Medulla oblongata (tissue), 1 donor: Measurements from ENCODE around the gene ATP5MG.
"Not testable (repeated sequence)": the region's sequence is repeated elsewhere in the genome, so short reads cannot be mapped to it uniquely, and the experiment has no call there.

Source experiments
- DNase-seq: peaks from one replicate; pipeline ENCODE4 v3.0.0-alpha.2; 2015; ENCODE audit errors: extremely low spot score

The ATP5MG gene, protein sequence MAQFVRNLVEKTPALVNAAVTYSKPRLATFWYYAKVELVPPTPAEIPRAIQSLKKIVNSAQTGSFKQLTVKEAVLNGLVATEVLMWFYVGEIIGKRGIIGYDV

GRCh38 chr11:118401151-118401879 is at the start of gene ATP5MG:
Gene ATP5MG (plus strand): TSS chr11:118401606. CDS start chr11:118401666, 60 bp downstream.
- peak; percentile 93 for DNase-seq

- DNase-seq, result peak; percentile 30
Observed at GRCh38 chr11:118353084-118353710, 48.2 kb upstream of the ATP5MG start.

DNA sequence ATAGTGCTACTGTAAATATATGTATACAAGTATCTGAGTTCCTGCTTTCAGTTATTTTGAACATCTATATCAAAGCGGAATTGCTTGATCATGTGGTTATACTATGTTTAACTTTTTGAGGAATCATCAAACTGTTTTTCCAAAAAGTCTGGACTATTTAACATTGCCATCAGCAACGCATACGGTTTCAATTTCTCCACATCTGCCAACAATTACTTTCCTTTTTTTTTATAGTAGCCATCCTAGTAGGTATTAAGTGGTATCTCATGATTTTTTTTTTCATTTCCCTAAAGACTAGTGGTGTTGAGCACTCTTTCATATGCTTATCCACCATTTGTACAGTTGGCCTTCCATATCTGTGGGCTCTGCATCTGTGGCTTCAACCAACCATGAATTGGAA is 43.3 kb upstream of the ATP5MG start:
- no peak for DNase-seq

DNA sequence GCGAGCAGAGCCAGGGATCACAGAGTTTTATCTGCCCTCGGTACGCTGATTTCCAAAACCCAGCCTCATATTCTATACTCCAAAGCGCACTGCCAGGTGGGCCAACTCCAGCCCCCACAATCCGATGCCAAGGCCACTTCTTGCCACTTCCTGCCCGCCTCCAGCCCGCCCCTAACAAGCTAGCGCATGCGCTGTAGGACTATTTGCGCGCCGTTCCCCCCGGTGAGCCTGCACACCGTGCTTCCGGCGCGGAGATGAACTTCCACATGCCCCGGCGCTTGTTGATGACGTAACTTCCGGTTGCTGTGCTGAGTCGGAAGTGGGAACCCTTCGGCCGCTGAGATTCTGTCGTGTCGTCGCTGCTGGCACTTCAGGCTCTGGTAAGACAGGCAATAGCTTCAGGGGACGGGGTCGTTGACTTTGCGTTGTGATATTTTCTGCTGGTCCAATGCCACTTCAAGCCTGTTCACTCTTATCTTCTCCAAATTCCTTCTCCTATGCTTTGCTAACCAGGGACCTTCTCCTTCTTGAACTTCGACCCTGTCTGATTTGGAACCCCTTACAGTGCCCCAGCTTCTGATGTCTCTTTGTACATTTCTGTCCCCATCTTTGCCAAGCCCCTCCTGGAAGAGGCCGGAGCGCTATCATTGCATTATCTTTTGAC is 42.0 kb upstream of the ATP5MG start, which contains the start of gene UBE4A:
Gene UBE4A, plus strand, starts transcription at position 306 of the 664 bp plus-strand sequence. CDS start 5,481 bp downstream, outside the sequence.
- peak; percentile 96 for DNase-seq

- DNase-seq, result no peak
Observed at GRCh38 chr11:118364956-118365615, 36.3 kb upstream of the ATP5MG start.

DNA sequence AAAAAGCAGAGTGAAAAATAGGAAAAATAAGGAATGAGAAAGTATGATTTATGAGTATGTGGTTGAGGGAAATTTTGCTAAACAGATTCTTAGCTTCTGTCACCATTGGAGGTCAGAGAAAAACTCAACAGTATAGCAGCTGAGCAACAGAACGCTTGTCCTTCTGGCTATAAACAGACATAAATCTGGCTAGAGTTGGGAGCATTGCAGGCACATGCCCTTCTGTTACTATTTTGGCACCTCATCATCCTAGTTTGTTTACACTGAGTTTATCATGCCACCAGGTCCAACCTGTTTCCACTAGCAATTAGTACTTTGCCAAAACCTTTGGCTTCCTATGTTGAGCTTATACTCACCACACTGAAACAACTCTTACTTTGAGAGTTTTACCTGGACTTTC is 35.1 kb upstream of the ATP5MG start:
- DNase-seq, result no peak

- DNase-seq, result no peak
Observed at GRCh38 chr11:118370774-118371173, 30.6 kb upstream of the ATP5MG start.

- no peak for DNase-seq
Observed at GRCh38 chr11:118373263-118373662, 28.1 kb upstream of the ATP5MG start.

GRCh38 chr11:118373871-118374270 is 27.5 kb upstream of the ATP5MG start:
- no peak for DNase-seq

DNA sequence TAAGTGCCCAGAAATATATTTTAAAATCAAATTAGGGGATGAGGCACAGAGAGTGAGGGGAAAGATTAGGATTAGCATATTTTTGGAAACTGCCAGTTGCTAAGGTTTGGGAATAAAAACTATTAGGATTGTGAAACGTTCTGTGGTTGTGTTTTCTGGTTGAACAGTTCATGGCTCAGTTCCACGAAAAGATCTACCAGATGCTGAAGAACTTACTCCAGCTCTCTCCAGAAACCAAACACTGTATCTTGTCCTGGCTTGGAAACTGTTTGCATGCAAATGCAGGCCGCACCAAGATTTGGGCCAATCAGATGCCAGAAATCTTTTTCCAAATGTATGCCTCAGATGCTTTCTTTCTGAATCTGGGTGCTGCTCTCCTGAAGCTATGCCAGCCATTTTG is 26.7 kb upstream of the ATP5MG start:
- no peak for DNase-seq

DNA sequence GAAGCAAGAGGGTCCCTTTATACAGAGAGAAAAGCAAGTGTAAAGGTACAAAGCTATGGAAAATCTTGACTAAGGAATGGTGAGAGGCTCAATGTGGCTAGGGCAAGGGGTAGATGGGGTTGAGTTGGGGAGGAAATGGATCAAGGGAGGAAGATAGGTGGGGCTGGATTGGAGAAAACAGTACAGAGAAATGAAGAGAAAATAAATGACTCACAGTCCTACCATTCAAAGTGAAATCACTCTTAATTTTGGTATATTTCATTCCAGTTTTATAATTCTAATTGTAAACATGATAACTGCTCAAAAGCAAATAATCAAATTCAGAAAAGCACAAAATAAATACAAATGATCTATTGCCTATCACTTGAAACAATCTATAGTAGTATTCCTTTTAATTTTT is 25.4 kb upstream of the ATP5MG start:
- DNase-seq, result no peak

DNA sequence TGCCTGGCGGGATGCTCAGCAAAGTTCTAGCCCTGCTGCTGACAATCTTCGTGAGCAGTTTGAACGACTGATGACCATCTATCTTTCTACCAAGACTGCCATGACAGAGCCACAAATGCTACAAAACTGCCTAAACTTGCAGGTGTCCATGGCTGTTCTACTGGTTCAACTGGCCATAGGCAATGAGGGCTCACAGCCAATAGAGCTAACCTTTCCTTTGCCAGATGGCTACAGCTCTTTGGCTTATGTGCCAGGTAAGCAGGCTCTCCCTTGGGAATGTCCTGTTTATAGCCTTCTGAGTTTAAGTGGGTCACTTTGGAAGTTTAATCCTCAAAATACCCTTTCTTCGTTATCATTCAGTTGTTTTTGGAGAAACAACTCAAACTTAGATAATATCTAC is 21.9 kb upstream of the ATP5MG start:
- no peak for DNase-seq

DNA sequence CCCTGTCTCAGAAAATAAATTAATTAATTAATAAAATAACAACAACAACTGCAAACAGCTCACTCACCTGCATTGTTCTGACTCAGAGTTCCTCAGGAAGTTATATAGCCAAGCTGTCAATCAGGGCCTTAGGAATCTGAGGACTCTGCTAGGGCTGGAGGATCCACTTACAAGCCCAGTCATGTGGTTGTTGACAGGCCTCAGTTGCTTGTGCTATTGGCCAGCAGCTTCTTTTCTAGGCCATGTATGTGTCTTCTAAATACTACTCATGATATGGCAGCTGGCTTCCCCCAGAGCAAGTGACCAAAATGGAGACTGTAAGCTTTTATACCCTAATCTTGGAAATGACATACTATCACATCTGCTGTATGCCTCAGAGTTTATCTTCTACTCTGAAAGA is 20.8 kb upstream of the ATP5MG start:
- DNase-seq, result no peak

GRCh38 chr11:118382954-118383353 is 18.5 kb upstream of the ATP5MG start:
- DNase-seq, result no peak

- DNase-seq, result no peak
Observed at GRCh38 chr11:118383657-118384056, 17.7 kb upstream of the ATP5MG start.

- no peak for DNase-seq
Observed at GRCh38 chr11:118396097-118396501, 5.3 kb upstream of the ATP5MG start.

- no peak for DNase-seq
Observed at GRCh38 chr11:118397448-118397847, 4.0 kb upstream of the ATP5MG start.

GRCh38 chr11:118398791-118399559 is 2.4 kb upstream of the ATP5MG start:
- no peak for DNase-seq

GRCh38 chr11:118401880-118402590 is 629 bp downstream of the ATP5MG start:
- DNase-seq, result no peak

DNA sequence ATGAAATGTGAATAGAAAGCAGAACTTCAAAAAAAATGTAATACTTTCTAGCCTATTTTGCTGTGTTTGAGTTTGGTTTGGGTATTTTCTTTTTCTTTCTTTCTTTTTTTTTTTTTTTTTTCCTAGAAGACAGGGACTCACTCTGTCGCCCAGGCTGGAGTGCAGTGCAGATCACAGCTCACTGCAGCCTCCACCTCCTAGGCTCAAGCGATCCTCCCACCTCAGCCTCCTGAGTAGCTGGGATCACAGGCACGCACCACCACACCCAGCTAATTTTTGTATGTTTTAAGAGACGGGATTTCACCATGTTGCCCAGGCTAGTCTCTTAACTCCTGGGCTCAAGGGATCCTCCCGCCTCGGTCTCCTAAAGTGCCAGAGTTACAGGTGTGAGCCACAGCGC is 1.2 kb downstream of the ATP5MG start:
- DNase-seq, result not testable (repeated sequence)
